Measurements from ENCODE around the gene UCN2.
"Not testable (repeated sequence)": the region's sequence is repeated elsewhere in the genome, so short reads cannot be mapped to it uniquely, and the experiment has no call there.

The UCN2 gene

DNA sequence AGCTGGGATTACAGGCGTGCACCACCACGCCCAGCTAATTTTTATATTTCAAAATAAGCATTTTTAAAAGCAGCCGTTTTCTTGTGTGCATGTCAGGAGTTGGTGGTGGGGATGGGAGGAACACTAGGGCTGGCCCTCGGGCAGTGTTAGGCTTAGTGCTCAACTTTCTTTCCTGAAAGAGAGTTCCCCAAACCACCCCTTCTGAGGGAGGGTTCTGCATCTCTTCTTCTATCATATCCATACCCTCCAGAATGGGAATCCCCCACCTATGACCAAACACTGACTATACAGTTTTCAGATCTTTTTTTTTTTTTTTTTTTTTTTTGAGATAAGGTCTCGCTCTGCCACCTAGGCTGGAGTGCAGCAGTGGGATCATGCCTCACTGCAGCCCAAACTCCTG is 19.4 kb downstream of the UCN2 start:
- H3K27ac ChIP-seq, result no peak overlapping the region
- H3K9me3 ChIP-seq (ENCODE audit: low read depth, low read length), result no peaks in the 10 kb centered on the region
- no peak overlapping the region for H3K9ac ChIP-seq (ENCODE audit: insufficient read length)
- H3K4me3 ChIP-seq, result no peak overlapping the region
- TF ChIP-seq FOXP2 (optimal IDR thresholded peaks at IDR 0.05; ENCODE audit: control extremely low read depth, extremely low read length, insufficient read depth), result no peak
- TF ChIP-seq POLR2AphosphoS5 (IDR thresholded peaks at IDR 0.05; ENCODE audit: borderline replicate concordance, low read depth, low read length), result no peak
- TF ChIP-seq EZH2 (IDR thresholded peaks at IDR 0.05), result no peak
- DNase-seq (ENCODE audit: low read depth, low spot score), result no peak
- H3K36me3 ChIP-seq (ENCODE audit: insufficient read depth, low read length), result no peaks in the 10 kb centered on the region

- Histone ChIP-seq H3K9ac (ENCODE audit: insufficient read length) (no peak overlapping the region), H3K4me3 (no peak overlapping the region), H3K9me3 (ENCODE audit: low read depth, low read length) (no peaks in the 10 kb centered on the region), H3K36me3 (ENCODE audit: insufficient read depth, low read length) (no peaks in the 10 kb centered on the region), H3K27ac (no peak overlapping the region)
- TF ChIP-seq POLR2AphosphoS5 (IDR thresholded peaks at IDR 0.05; ENCODE audit: borderline replicate concordance, low read depth, low read length), result no peak
- no peak for TF ChIP-seq EZH2 (IDR thresholded peaks at IDR 0.05)
- no peak for TF ChIP-seq FOXP2 (optimal IDR thresholded peaks at IDR 0.05; ENCODE audit: control extremely low read depth, extremely low read length, insufficient read depth)
- DNase-seq (ENCODE audit: low read depth, low spot score), result no peak
Observed at GRCh38 chr3:48543271-48543866, 20.2 kb downstream of the UCN2 start.

- Histone ChIP-seq H3K9ac (ENCODE audit: insufficient read length) (no peak overlapping the region), H3K9me3 (ENCODE audit: low read depth, low read length) (no peaks in the 10 kb centered on the region), H3K4me3 (no peak overlapping the region), H3K36me3 (ENCODE audit: insufficient read depth, low read length) (no peaks in the 10 kb centered on the region), H3K27ac (no peak overlapping the region)
- TF ChIP-seq POLR2AphosphoS5 (IDR thresholded peaks at IDR 0.05; ENCODE audit: borderline replicate concordance, low read depth, low read length) (no peak), EZH2 (IDR thresholded peaks at IDR 0.05) (no peak), FOXP2 (optimal IDR thresholded peaks at IDR 0.05; ENCODE audit: control extremely low read depth, extremely low read length, insufficient read depth) (no peak)
- no peak for DNase-seq (ENCODE audit: low read depth, low spot score)
Observed at GRCh38 chr3:48538451-48538850, 25.1 kb downstream of the UCN2 start.

- DNase-seq (ENCODE audit: low read depth, low spot score), result no peak
- no peak overlapping the region for H3K4me3 ChIP-seq
- no peak overlapping the region for H3K27ac ChIP-seq
- TF ChIP-seq FOXP2 (optimal IDR thresholded peaks at IDR 0.05; ENCODE audit: control extremely low read depth, extremely low read length, insufficient read depth), result no peak
- TF ChIP-seq EZH2 (IDR thresholded peaks at IDR 0.05), result no peak
- no peak for TF ChIP-seq POLR2AphosphoS5 (IDR thresholded peaks at IDR 0.05; ENCODE audit: borderline replicate concordance, low read depth, low read length)
- no peak overlapping the region for H3K9ac ChIP-seq (ENCODE audit: insufficient read length)
- H3K9me3 ChIP-seq (ENCODE audit: low read depth, low read length), result no peaks in the 10 kb centered on the region
- no peaks in the 10 kb centered on the region for H3K36me3 ChIP-seq (ENCODE audit: insufficient read depth, low read length)
Observed at GRCh38 chr3:48536785-48537184, 26.8 kb downstream of the UCN2 start.

GRCh38 chr3:48536116-48536515 is 27.5 kb downstream of the UCN2 start:
- TF ChIP-seq POLR2AphosphoS5 (IDR thresholded peaks at IDR 0.05; ENCODE audit: borderline replicate concordance, low read depth, low read length) (no peak), FOXP2 (optimal IDR thresholded peaks at IDR 0.05; ENCODE audit: control extremely low read depth, extremely low read length, insufficient read depth) (no peak)
- H3K9ac ChIP-seq (ENCODE audit: insufficient read length), result no peak overlapping the region
- no peaks in the 10 kb centered on the region for H3K9me3 ChIP-seq (ENCODE audit: low read depth, low read length)
- no peaks in the 10 kb centered on the region for H3K36me3 ChIP-seq (ENCODE audit: insufficient read depth, low read length)
- no peak for DNase-seq (ENCODE audit: low read depth, low spot score)
- no peak overlapping the region for H3K27ac ChIP-seq
- no peak overlapping the region for H3K4me3 ChIP-seq

GRCh38 chr3:48535578-48535977 is 28.0 kb downstream of the UCN2 start:
- Histone ChIP-seq H3K9me3 (ENCODE audit: low read depth, low read length) (no peaks in the 10 kb centered on the region), H3K9ac (ENCODE audit: insufficient read length) (no peak overlapping the region), H3K36me3 (ENCODE audit: insufficient read depth, low read length) (no peaks in the 10 kb centered on the region), H3K27ac (no peak overlapping the region), H3K4me3 (no peak overlapping the region)
- DNase-seq (ENCODE audit: low read depth, low spot score), result no peak
- TF ChIP-seq POLR2AphosphoS5 (IDR thresholded peaks at IDR 0.05; ENCODE audit: borderline replicate concordance, low read depth, low read length), result no peak
- TF ChIP-seq EZH2 (IDR thresholded peaks at IDR 0.05), result no peak
- no peak for TF ChIP-seq FOXP2 (optimal IDR thresholded peaks at IDR 0.05; ENCODE audit: control extremely low read depth, extremely low read length, insufficient read depth)

- Histone ChIP-seq H3K4me3 (no peak overlapping the region), H3K36me3 (ENCODE audit: insufficient read depth, low read length) (no peaks in the 10 kb centered on the region), H3K9ac (ENCODE audit: insufficient read length) (no peak overlapping the region), H3K9me3 (ENCODE audit: low read depth, low read length) (no peaks in the 10 kb centered on the region), H3K27ac (no peak overlapping the region)
- TF ChIP-seq FOXP2 (optimal IDR thresholded peaks at IDR 0.05; ENCODE audit: control extremely low read depth, extremely low read length, insufficient read depth) (no peak), EZH2 (IDR thresholded peaks at IDR 0.05) (no peak), POLR2AphosphoS5 (IDR thresholded peaks at IDR 0.05; ENCODE audit: borderline replicate concordance, low read depth, low read length) (no peak)
- DNase-seq (ENCODE audit: low read depth, low spot score), result no peak
Observed at GRCh38 chr3:48532977-48533337, 30.6 kb downstream of the UCN2 start.

DNA sequence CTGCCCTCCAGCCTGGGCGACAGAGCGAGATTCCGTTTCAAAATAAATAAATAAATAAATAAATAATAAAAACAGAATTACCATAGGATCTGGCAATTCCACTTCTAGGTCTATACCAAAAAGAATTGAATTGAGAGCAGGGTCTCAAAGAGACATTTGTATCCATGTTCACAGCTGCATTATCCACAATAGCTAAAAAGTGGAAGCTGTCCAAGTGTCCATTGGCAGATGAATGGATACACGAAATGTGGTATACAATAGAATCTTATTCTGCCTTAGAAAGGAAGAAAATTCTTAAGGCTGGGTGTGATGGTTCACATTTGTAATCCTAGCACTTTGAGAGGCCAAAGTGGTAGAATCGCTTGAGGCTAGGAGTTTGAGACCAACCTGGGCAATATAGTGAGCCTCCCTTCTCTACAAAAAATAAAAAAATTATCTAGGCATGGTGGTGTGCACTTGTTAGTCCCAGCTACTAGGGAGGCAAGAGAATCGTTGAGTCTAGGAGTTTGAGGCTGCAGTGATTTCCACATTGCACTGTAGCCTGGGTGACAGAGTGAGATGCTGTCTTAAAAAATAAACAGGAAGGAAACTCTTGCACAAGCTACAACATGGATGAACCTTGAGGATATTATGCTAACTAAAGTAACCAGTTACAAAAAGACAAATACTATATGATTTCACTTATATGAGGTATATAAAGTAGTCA is 31.2 kb downstream of the UCN2 start:
- Histone ChIP-seq H3K27ac (no peak overlapping the region), H3K4me3 (no peak overlapping the region), H3K9ac (ENCODE audit: insufficient read length) (no peak overlapping the region), H3K9me3 (ENCODE audit: low read depth, low read length) (no peaks in the 10 kb centered on the region), H3K36me3 (ENCODE audit: insufficient read depth, low read length) (no peaks in the 10 kb centered on the region)
- no peak for TF ChIP-seq POLR2AphosphoS5 (IDR thresholded peaks at IDR 0.05; ENCODE audit: borderline replicate concordance, low read depth, low read length)
- TF ChIP-seq EZH2 (IDR thresholded peaks at IDR 0.05), result no peak
- no peak for TF ChIP-seq FOXP2 (optimal IDR thresholded peaks at IDR 0.05; ENCODE audit: control extremely low read depth, extremely low read length, insufficient read depth)
- DNase-seq (ENCODE audit: low read depth, low spot score), result no peak

GRCh38 chr3:48530701-48531100 is 32.9 kb downstream of the UCN2 start:
- H3K27ac ChIP-seq; H3K4me3 ChIP-seq; H3K9ac ChIP-seq (ENCODE audit: insufficient read length); H3K9me3 ChIP-seq (ENCODE audit: low read depth, low read length); DNase-seq (ENCODE audit: low read depth, low spot score); H3K36me3 ChIP-seq (ENCODE audit: insufficient read depth, low read length): not testable (repeated sequence)

All from SK-N-MC (cell line).